A375 (cell line): ENCODE results near the gene SLC6A13. TPM values are rescaled to one million over a fixed set of nuclear protein-coding genes. Genes with fewer than 3 reads are reported as not detected.

Source experiments
- total RNA-seq: library from RNA; depleted of rRNA; stranded (reverse); fragments of >200 nt; shearing (Covaris generic); gene quantifications from 2 replicates; pipeline ENCODE4 v1.2.3, GENCODE V29; 2014; rRNA removed

The SLC6A13 gene
- 0.15 TPM in 1 of 2 replicates, not detected in the other for total RNA-seq

DNA sequence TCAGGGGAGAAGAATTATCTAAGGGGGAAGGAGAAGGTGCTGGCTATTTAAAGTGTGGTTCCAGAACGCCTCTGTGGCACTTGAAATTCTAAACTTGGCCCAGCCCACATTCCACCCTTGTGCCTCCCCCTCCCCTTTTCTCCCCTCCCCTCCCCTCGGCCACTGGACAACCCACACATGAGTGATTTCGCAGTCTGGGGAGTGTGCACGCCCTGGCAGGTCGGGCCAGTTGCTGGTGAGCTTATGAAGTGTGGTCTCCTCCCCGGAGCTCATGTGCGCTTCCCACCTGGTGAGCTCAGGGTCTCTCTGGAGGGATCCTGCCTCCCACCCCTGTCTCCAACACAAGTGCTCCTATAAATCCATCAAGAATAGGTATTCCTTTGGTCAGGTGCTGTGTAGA is at the start of gene SLC6A13:
SLC6A13 (minus strand) TSS at position 20 of the 400 bp plus-strand sequence. CDS start 2,784 bp downstream, outside the sequence.

DNA sequence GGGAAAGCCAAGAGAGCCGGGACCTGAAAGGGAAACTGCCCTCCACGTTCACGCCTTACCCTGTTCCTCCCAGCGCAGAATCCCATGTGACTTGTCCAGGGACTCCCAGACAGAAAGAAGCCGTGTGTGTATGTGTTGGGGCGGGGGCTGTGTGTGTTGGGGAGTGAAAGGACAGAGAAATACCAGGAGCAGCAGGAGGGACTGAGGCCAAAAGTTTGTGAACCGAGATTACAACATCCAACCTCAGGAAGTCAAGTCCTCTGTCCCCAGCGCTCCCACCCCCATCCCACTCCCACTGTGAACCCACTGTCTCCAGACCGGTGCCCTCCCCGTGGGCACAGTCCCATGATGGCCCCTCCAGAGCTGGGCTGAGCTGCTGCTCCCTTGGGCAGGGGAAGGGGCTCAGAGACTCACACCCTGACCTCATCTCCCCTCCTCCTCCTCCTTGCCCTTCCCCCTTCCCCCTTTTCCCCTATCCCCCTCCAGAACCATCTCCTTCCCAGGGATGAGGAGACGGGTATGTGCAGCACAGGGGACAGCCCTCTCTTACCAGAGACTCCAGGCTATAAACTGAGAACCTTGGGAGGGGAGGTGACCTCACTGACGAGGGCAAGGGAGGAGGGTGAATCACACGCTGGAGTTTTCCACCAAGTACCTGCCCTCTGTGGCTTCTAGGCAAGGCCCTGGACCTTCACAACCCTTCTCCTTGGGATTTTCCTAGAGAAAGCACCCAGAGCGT is 48.5 kb downstream of the SLC6A13 start, which contains the start of gene SLC6A12:
SLC6A12 (minus strand) TSS at position 155 of the 739 bp plus-strand sequence. CDS start 4,171 bp downstream, outside the sequence.

Other genes starting within 250 kb of the SLC6A13 start
- gene IQSEC3, start 196.1 kb downstream of the SLC6A13 start, total RNA-seq, result under 0.01 and 0.04 TPM in 2 replicates
- gene SLC6A12, start 48.7 kb downstream of the SLC6A13 start, total RNA-seq, result 0.04 and 0.85 TPM in 2 replicates
- gene KDM5A, start 126.5 kb upstream of the SLC6A13 start, total RNA-seq, result 42.7 and 46.9 TPM in 2 replicates
- 30.3 and 35.3 TPM in 2 replicates for gene CCDC77, start 138.8 kb upstream of the SLC6A13 start, total RNA-seq
- gene B4GALNT3, start 197.1 kb upstream of the SLC6A13 start, total RNA-seq, result 2.2 and 2.3 TPM in 2 replicates